PFSK-1 (cell line): ENCODE data around the gene LINC00632.

Experiments
- FOXP2 ChIP-seq: optimal IDR thresholded peaks from 2 replicates; pipeline ENCODE3; 2011; ENCODE audit warnings: borderline replicate concordance, control low read depth, inconsistent platforms; ENCODE audit not compliant: insufficient read depth; ENCODE audit errors: extremely low read length, extremely low read depth
- POLR2AphosphoS5 ChIP-seq: IDR thresholded peaks from 2 replicates; pipeline ENCODE4 v1.6.1; 2012; ENCODE audit warnings: low read depth, mild to moderate bottlenecking, control low read depth, low read length, moderate library complexity
- SIN3A ChIP-seq: IDR thresholded peaks from 2 replicates; pipeline ENCODE4 v1.6.1; 2012; ENCODE audit warnings: mild to moderate bottlenecking, low read length, moderate library complexity, borderline replicate concordance; ENCODE audit not compliant: insufficient read depth
- TAF1 ChIP-seq: IDR thresholded peaks from 2 replicates; pipeline ENCODE4 v1.6.1; 2012; ENCODE audit warnings: low read length, control low read depth, borderline replicate concordance; ENCODE audit not compliant: insufficient read depth
- TF ChIP-seq, protein P1 (sequence below), 2 experiments: IDR thresholded peaks; 2 replicates each; pipeline versions ENCODE4 v1.6.1 to v1.8.0; 2011 to 2012; ENCODE audit warnings: low read depth in 2 of 2, low read length in 2 of 2, control low read depth in 1 of 2, inconsistent platforms in 1 of 2, mild to moderate bottlenecking in 1 of 2, moderate library complexity in 1 of 2; ENCODE audit not compliant: insufficient read depth in 1 of 2

Gene LINC00632

DNA sequence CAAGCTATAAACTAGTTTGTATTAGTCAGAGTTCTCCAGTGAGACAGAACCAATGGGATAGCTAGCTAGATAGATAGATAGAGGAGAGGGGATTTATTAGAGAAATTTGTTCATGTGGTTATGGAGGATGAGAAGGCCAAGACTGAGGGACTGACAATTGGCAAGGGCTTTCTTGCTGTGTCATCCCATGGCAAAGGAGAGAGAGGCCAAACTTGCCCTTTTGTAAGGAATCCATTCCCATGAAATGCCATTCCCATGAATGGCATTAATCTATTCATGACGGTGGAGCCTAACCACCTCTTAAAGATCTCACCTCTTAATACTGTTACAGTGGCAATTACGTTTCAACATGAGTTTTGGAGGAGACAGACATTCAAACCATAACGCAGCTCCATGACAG, 58.1 kb downstream of the LINC00632 start:
- TF ChIP-seq FOXP2 (no peak), SIN3A (no peak), POLR2AphosphoS5 (no peak)
- TF ChIP-seq, protein P1, sequence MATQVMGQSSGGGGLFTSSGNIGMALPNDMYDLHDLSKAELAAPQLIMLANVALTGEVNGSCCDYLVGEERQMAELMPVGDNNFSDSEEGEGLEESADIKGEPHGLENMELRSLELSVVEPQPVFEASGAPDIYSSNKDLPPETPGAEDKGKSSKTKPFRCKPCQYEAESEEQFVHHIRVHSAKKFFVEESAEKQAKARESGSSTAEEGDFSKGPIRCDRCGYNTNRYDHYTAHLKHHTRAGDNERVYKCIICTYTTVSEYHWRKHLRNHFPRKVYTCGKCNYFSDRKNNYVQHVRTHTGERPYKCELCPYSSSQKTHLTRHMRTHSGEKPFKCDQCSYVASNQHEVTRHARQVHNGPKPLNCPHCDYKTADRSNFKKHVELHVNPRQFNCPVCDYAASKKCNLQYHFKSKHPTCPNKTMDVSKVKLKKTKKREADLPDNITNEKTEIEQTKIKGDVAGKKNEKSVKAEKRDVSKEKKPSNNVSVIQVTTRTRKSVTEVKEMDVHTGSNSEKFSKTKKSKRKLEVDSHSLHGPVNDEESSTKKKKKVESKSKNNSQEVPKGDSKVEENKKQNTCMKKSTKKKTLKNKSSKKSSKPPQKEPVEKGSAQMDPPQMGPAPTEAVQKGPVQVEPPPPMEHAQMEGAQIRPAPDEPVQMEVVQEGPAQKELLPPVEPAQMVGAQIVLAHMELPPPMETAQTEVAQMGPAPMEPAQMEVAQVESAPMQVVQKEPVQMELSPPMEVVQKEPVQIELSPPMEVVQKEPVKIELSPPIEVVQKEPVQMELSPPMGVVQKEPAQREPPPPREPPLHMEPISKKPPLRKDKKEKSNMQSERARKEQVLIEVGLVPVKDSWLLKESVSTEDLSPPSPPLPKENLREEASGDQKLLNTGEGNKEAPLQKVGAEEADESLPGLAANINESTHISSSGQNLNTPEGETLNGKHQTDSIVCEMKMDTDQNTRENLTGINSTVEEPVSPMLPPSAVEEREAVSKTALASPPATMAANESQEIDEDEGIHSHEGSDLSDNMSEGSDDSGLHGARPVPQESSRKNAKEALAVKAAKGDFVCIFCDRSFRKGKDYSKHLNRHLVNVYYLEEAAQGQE (IDR thresholded peaks at IDR 0.05; ENCODE audit: insufficient read depth in 1 of 2, low read depth in 2 of 2, low read length in 2 of 2): no peak

DNA sequence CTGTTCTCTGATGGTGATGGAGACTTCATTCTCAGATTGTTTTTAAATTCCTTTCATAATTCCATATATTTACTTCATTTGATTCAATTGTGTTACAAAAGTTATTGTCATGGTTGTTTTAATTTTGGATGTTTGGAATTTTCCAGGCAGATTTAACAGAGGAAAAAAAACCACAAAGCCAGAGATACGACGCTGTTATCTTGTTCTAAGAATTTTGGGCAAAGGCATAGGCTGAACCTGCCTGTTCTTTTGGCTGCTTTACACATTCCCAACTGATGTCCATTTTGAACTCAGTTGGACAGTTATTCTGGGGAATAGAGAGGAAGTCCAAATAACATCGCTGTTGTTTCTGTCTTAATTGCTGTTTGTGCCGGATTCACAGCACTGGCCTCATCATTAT, 65.7 kb downstream of the LINC00632 start:
- TF ChIP-seq, protein P1 (IDR thresholded peaks at IDR 0.05; ENCODE audit: insufficient read depth in 1 of 2, low read depth in 2 of 2, low read length in 2 of 2): no peak
- TF ChIP-seq FOXP2 (no peak), SIN3A (no peak), POLR2AphosphoS5 (no peak), TAF1 (no peak)

GRCh38 chrX:140776320-140776719, 66.8 kb downstream of the LINC00632 start:
- TF ChIP-seq, protein P1 (IDR thresholded peaks at IDR 0.05; ENCODE audit: insufficient read depth in 1 of 2, low read depth in 2 of 2, low read length in 2 of 2): no peak
- no peak for TF ChIP-seq POLR2AphosphoS5
- no peak for TF ChIP-seq TAF1
- TF ChIP-seq FOXP2: no peak
- no peak for TF ChIP-seq SIN3A

DNA sequence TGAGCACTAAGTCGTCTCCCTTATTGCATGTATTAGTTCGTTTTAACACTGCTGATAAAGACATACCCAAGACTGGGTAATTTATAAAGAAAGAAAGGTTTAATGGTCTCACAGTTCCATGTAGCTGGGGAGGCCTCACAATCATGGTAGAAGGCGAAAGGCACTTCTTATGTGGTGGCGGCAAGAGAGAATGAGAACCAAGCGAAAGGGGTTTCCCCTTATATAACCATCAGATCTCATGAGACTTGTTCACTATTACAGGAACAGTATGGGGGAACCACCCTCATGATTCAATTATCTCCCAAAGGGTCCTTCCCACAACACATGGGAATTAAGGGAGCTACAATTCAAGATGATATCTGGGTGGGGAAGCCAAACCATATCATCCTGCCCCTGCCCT, 85.1 kb downstream of the LINC00632 start:
- no peak for TF ChIP-seq FOXP2

- no peak for TF ChIP-seq SIN3A
- TF ChIP-seq FOXP2: no peak
- TF ChIP-seq TAF1: no peak
- no peak for TF ChIP-seq POLR2AphosphoS5
- TF ChIP-seq, protein P1 (IDR thresholded peaks at IDR 0.05; ENCODE audit: insufficient read depth in 1 of 2, low read depth in 2 of 2, low read length in 2 of 2): no peak
These were observed 89.7 kb downstream of the LINC00632 start for GRCh38 chrX:140799216-140799615.
